CD4-positive, alpha-beta T cell treated with Interleukin-17A for 4 hours (primary cell): ENCODE measurements around the gene CHAD.
"Not testable (repeated sequence)": the region's sequence is repeated elsewhere in the genome, so short reads cannot be mapped to it uniquely, and the experiment has no call there.

Experiments
- DNase-seq: peaks from one replicate; pipeline ENCODE4 v3.0.0-alpha.2; 2020; ENCODE audit warnings: mixed read lengths

CHAD gene

GRCh38 chr17:50453901-50454300, 14.8 kb downstream of the CHAD start:
- no peak for DNase-seq

- DNase-seq: no peak
These were observed 15.9 kb downstream of the CHAD start for GRCh38 chr17:50452630-50453300.

GRCh38 chr17:50451943-50452629, 16.6 kb downstream of the CHAD start:
- DNase-seq: no peak

GRCh38 chr17:50448643-50449042, 20.0 kb downstream of the CHAD start:
- no peak for DNase-seq

GRCh38 chr17:50447870-50448595, 20.6 kb downstream of the CHAD start:
- no peak for DNase-seq

- no peak for DNase-seq
These were observed 22.9 kb downstream of the CHAD start for GRCh38 chr17:50445730-50446325.

GRCh38 chr17:50444841-50445715, 23.6 kb downstream of the CHAD start:
- DNase-seq: no peak

- DNase-seq: no peak
These were observed 25.1 kb downstream of the CHAD start for GRCh38 chr17:50443505-50443974.

GRCh38 chr17:50440838-50441829, 27.5 kb downstream of the CHAD start:
- no peak for DNase-seq

- no peak for DNase-seq
These were observed 28.4 kb downstream of the CHAD start for GRCh38 chr17:50440172-50440837.

- no peak for DNase-seq
These were observed 29.7 kb downstream of the CHAD start for GRCh38 chr17:50439008-50439407.

GRCh38 chr17:50437409-50437808, 31.3 kb downstream of the CHAD start:
- DNase-seq: no peak

GRCh38 chr17:50432125-50432762, 36.4 kb downstream of the CHAD start:
- DNase-seq: no peak

GRCh38 chr17:50430821-50431618, 37.7 kb downstream of the CHAD start:
- no peak for DNase-seq

- DNase-seq: no peak
These were observed 38.9 kb downstream of the CHAD start for GRCh38 chr17:50429793-50430192.

- DNase-seq: no peak
These were observed 39.8 kb downstream of the CHAD start for GRCh38 chr17:50428831-50429424.

GRCh38 chr17:50428126-50428525, 40.6 kb downstream of the CHAD start:
- not testable (repeated sequence) for DNase-seq
